Measurements from ENCODE around the gene MFRP. TPM values are rescaled to one million over a fixed set of nuclear protein-coding genes. Genes with fewer than 3 reads are reported as not detected.

The MFRP gene
- total and polyA plus RNA-seq, 9 of the 15 experiments (the other 6 are each of a cell fraction or from before 2014, with no cell fraction given) = not detected

DNA sequence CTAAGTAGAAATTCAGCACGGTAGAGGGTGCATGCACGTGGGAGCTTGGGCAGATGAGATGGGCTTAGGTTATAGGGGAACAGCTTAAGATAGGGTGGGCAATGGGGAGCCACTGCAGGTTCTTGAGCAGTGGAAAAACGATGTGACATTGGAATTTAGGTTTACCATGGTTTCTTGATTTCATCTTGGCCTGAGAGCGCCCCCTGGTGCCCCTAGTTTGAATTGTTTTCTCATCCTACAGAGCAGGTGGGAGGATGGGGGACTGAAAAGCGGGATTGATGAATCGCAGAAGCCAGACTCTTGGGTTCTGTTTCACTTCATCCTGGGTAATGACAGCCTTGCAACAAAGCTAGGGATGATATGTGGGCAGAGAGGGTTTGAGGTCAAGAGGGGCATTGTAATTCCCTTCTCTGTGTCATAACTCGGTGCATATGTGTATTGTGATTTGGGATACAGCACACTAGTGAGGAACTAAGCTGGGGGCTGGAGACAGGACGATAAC is 22.9 kb downstream of the MFRP start (continued):
- TF ChIP-seq GTF2F1 (IDR thresholded peaks at IDR 0.05; ENCODE audit: low read depth, low read length) (no peak), ZNF76 (CRISPR knock-in tag; IDR thresholded peaks at IDR 0.05; ENCODE audit: borderline replicate concordance) (no peak), ZNF282 (CRISPR knock-in tag; IDR thresholded peaks at IDR 0.05) (no peak), SMARCA5 (IDR thresholded peaks at IDR 0.05) (peak; percentile 98), TARDBP (IDR thresholded peaks at IDR 0.05) (no peak), CBFA2T3 (IDR thresholded peaks at IDR 0.05) (no peak), CBX3 (IDR thresholded peaks at IDR 0.05; ENCODE audit: borderline replicate concordance in 1 of 2, low read length in 2 of 2) (peak in 1 of 2 experiments; percentile 89; a peak in 2 of 3 replicates), ZNF140 (CRISPR knock-in tag; IDR thresholded peaks at IDR 0.05) (no peak), SUPT5H (IDR thresholded peaks at IDR 0.05) (no peak), BRD9 (IDR thresholded peaks at IDR 0.05; ENCODE audit: low read depth, partially characterized antibody) (no peak)
- TF ChIP-seq, protein P1, sequence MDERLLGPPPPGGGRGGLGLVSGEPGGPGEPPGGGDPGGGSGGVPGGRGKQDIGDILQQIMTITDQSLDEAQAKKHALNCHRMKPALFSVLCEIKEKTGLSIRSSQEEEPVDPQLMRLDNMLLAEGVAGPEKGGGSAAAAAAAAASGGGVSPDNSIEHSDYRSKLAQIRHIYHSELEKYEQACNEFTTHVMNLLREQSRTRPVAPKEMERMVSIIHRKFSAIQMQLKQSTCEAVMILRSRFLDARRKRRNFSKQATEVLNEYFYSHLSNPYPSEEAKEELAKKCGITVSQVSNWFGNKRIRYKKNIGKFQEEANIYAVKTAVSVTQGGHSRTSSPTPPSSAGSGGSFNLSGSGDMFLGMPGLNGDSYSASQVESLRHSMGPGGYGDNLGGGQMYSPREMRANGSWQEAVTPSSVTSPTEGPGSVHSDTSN (CRISPR knock-in tag; IDR thresholded peaks at IDR 0.05; ENCODE audit: low read depth) = no peak
- TF ChIP-seq, protein P1 (tag; conservative IDR thresholded peaks at IDR 0.05; ENCODE audit: low read depth) = 0 out of 2 replicates have a peak, but pooled peaks have one; percentile 16
- TF ChIP-seq, protein P2, sequence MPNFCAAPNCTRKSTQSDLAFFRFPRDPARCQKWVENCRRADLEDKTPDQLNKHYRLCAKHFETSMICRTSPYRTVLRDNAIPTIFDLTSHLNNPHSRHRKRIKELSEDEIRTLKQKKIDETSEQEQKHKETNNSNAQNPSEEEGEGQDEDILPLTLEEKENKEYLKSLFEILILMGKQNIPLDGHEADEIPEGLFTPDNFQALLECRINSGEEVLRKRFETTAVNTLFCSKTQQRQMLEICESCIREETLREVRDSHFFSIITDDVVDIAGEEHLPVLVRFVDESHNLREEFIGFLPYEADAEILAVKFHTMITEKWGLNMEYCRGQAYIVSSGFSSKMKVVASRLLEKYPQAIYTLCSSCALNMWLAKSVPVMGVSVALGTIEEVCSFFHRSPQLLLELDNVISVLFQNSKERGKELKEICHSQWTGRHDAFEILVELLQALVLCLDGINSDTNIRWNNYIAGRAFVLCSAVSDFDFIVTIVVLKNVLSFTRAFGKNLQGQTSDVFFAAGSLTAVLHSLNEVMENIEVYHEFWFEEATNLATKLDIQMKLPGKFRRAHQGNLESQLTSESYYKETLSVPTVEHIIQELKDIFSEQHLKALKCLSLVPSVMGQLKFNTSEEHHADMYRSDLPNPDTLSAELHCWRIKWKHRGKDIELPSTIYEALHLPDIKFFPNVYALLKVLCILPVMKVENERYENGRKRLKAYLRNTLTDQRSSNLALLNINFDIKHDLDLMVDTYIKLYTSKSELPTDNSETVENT (CRISPR knock-in tag; IDR thresholded peaks at IDR 0.05) = no peak
- TF ChIP-seq, protein P3, sequence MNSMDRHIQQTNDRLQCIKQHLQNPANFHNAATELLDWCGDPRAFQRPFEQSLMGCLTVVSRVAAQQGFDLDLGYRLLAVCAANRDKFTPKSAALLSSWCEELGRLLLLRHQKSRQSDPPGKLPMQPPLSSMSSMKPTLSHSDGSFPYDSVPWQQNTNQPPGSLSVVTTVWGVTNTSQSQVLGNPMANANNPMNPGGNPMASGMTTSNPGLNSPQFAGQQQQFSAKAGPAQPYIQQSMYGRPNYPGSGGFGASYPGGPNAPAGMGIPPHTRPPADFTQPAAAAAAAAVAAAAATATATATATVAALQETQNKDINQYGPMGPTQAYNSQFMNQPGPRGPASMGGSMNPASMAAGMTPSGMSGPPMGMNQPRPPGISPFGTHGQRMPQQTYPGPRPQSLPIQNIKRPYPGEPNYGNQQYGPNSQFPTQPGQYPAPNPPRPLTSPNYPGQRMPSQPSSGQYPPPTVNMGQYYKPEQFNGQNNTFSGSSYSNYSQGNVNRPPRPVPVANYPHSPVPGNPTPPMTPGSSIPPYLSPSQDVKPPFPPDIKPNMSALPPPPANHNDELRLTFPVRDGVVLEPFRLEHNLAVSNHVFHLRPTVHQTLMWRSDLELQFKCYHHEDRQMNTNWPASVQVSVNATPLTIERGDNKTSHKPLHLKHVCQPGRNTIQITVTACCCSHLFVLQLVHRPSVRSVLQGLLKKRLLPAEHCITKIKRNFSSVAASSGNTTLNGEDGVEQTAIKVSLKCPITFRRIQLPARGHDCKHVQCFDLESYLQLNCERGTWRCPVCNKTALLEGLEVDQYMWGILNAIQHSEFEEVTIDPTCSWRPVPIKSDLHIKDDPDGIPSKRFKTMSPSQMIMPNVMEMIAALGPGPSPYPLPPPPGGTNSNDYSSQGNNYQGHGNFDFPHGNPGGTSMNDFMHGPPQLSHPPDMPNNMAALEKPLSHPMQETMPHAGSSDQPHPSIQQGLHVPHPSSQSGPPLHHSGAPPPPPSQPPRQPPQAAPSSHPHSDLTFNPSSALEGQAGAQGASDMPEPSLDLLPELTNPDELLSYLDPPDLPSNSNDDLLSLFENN (IDR thresholded peaks at IDR 0.05; ENCODE audit: low read depth in 2 of 2, low read length in 2 of 2) = no peak
- TF ChIP-seq, protein P4, sequence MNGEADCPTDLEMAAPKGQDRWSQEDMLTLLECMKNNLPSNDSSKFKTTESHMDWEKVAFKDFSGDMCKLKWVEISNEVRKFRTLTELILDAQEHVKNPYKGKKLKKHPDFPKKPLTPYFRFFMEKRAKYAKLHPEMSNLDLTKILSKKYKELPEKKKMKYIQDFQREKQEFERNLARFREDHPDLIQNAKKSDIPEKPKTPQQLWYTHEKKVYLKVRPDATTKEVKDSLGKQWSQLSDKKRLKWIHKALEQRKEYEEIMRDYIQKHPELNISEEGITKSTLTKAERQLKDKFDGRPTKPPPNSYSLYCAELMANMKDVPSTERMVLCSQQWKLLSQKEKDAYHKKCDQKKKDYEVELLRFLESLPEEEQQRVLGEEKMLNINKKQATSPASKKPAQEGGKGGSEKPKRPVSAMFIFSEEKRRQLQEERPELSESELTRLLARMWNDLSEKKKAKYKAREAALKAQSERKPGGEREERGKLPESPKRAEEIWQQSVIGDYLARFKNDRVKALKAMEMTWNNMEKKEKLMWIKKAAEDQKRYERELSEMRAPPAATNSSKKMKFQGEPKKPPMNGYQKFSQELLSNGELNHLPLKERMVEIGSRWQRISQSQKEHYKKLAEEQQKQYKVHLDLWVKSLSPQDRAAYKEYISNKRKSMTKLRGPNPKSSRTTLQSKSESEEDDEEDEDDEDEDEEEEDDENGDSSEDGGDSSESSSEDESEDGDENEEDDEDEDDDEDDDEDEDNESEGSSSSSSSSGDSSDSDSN (IDR thresholded peaks at IDR 0.05; ENCODE audit: borderline replicate concordance in 1 of 2, low read depth in 2 of 2, low read length in 2 of 2) = no peak
- TF ChIP-seq, protein P5, sequence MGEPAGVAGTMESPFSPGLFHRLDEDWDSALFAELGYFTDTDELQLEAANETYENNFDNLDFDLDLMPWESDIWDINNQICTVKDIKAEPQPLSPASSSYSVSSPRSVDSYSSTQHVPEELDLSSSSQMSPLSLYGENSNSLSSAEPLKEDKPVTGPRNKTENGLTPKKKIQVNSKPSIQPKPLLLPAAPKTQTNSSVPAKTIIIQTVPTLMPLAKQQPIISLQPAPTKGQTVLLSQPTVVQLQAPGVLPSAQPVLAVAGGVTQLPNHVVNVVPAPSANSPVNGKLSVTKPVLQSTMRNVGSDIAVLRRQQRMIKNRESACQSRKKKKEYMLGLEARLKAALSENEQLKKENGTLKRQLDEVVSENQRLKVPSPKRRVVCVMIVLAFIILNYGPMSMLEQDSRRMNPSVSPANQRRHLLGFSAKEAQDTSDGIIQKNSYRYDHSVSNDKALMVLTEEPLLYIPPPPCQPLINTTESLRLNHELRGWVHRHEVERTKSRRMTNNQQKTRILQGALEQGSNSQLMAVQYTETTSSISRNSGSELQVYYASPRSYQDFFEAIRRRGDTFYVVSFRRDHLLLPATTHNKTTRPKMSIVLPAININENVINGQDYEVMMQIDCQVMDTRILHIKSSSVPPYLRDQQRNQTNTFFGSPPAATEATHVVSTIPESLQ (CRISPR knock-in tag; IDR thresholded peaks at IDR 0.05) = no peak

All from K562 (cell line).